WERI-Rb-1 (cell line): ENCODE data around the gene VAV2.

Experiments used
- DNase-seq: peaks from one replicate; pipeline ENCODE4 v3.0.0-alpha.2; 2020
- H3K27ac ChIP-seq: fragments of 250-450 bp; sonication (Bioruptor Pico); 2 replicates; pipeline ENCODE4 v1.5.1; 2020; ENCODE audit warnings: mild to moderate bottlenecking, moderate library complexity
- H3K27me3 ChIP-seq: fragments of 250-450 bp; sonication (Bioruptor Pico); 2 replicates; pipeline ENCODE4 v1.5.1; 2021; ENCODE audit warnings: mild to moderate bottlenecking, low read depth, moderate library complexity; ENCODE audit not compliant: insufficient read depth, severe bottlenecking
- H3K36me3 ChIP-seq: fragments of 250-450 bp; sonication (Bioruptor Pico); 2 replicates; pipeline ENCODE4 v1.5.1; 2020; ENCODE audit warnings: mild to moderate bottlenecking, moderate library complexity
- H3K4me3 ChIP-seq: 2 replicates; pipeline ENCODE4 v1.5.1; 2011; ENCODE audit warnings: low read depth, mild to moderate bottlenecking, control low read depth, low read length
- H3K9me3 ChIP-seq: fragments of 250-450 bp; sonication (Bioruptor Pico); 2 replicates; pipeline ENCODE4 v1.5.1; 2021; ENCODE audit warnings: mild to moderate bottlenecking, moderate library complexity; ENCODE audit not compliant: severe bottlenecking
- CTCF ChIP-seq: IDR thresholded peaks from 2 replicates; pipeline ENCODE4 v1.5.1; 2011; ENCODE audit warnings: low read depth, mild to moderate bottlenecking, control low read depth, inconsistent platforms, low read length

The VAV2 gene

GRCh38 chr9:133815781-133816180 is 176.3 kb downstream of the VAV2 start:
- no peaks in the 10 kb centered on the region for H3K27me3 ChIP-seq
- peaks cover 19% of the 10 kb centered on the region for H3K36me3 ChIP-seq
- H3K9me3 ChIP-seq = peaks cover 8% of the 10 kb centered on the region
- H3K27ac ChIP-seq = peak overlapping the region; percentile 94
- H3K4me3 ChIP-seq = no peak overlapping the region
- no peak for TF ChIP-seq CTCF
- DNase-seq = no peak

DNA sequence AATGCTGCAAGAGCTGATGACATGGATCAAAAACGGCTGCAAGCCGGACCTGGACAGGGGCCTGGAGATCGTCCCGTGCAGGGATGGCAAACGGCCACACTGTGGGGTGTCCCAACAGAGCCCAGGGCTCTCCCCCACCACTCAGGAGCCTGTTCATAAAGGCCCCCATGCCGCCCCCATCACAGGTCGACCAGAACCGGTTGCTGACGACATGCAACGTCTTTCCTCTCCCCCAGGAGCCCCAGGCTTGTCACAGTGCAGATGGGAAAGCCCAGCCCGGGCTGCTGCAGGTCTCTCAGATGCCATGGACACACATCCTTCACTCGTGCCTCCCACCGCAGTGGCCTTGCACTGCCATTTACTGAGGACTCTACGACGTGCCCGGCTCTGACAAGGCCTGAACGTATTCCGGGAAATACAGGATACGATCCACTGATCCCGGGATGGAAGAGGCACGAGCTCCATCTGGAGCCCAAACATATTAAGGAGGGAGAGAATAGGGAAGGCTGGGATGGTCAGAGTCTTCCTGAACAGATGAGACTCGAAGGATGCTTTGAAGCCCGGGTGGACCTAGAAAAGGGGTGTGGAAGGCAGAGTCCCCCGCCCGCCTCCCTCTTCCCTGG is 177.4 kb downstream of the VAV2 start:
- Histone ChIP-seq H3K4me3 (no peak overlapping the region), H3K36me3 (peaks cover 24% of the 10 kb centered on the region), H3K9me3 (peaks cover 8% of the 10 kb centered on the region), H3K27me3 (no peaks in the 10 kb centered on the region), H3K27ac (peak overlapping the region; percentile 94)
- TF ChIP-seq CTCF = no peak
- DNase-seq = peak; percentile 61

DNA sequence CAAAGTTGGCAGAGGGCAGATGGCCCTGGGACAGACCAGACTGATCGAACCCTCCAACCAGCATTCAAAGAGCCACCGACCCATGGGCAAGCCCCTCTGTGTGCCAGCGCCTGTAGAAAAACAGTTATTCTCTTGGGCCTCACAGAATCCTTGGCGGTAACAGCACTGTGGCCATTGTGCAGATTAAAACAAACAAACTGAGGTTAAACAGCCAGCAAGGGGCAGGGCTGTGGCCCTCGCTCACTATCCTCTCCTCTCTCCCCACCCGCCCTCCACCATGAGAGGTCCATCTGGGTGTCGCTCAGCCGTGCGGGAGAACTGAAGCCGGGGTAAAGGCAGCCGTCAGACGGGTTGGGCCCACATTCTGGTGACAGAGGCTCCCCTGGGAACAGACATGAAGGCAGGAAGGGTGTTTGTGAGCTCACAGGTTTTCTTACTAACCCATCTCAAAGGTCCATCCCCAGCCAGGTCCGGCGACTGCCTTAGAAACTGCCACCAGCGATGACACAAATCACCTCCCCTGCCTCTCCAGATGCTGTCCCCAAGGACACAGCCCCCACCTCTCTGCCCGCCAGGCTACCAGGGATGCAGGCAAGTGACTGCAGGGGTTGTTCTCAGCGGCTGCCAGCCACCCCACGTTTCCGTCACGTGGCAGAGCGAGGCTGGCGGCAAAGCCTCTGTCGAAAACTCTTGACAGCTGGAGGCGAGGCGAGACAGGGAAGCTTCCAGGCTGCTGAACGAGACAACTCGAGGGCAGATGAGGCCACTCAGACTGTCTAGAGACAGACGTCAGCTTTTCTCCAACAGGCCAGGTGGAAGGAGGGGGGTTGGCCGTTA is 178.2 kb downstream of the VAV2 start:
- Histone ChIP-seq H3K27ac (peak overlapping the region; percentile 94), H3K27me3 (no peaks in the 10 kb centered on the region), H3K36me3 (peaks cover 28% of the 10 kb centered on the region), H3K4me3 (no peak overlapping the region), H3K9me3 (peaks cover 8% of the 10 kb centered on the region)
- no peak for TF ChIP-seq CTCF
- peak; percentile 97 for DNase-seq

GRCh38 chr9:133812941-133813748 is 179.0 kb downstream of the VAV2 start:
- Histone ChIP-seq H3K27ac (peak overlapping the region; percentile 94), H3K36me3 (peaks cover 34% of the 10 kb centered on the region), H3K9me3 (peaks cover 8% of the 10 kb centered on the region), H3K27me3 (no peaks in the 10 kb centered on the region), H3K4me3 (no peak overlapping the region)
- DNase-seq = no peak
- TF ChIP-seq CTCF = no peak

DNA sequence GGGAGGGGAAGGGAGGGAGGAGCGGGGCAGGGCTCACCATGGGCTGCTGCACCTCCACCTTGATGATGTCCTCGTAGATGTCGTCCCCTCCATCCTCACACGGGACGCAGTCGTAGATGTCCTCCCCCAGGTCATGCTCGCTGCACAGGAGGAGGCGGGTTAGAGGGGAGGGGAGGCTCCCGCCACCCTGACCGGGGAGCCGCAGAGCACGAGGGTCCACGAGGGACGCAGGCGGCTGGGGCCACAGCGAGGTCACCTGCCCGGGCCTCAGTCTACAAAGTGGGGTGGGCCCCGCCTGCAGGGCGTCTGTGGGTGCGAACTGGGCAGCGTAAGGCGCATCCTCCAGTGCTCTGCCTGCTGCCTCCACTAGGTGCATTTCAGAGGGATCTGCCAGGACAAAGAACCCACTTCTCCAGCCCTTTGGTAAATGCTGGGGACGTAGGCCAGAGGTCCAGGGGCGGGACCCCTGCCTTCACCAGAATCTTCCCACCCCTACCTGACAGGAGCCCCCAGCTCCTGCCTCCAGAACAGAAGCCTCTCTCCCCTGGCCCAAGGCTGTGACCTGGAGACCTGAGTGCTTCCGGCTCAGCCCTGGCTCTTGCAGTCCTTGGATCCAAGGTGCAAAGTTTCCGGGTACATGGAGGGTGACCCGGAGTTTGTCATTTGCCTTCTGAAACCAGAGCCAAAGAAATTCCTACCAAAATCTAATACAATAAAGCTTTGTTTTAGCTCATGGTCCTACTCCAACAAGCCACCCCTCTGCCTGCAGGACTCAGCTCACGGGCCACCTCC is 179.9 kb downstream of the VAV2 start:
- no peak for DNase-seq
- TF ChIP-seq CTCF = no peak
- H3K9me3 ChIP-seq = peaks cover 8% of the 10 kb centered on the region
- no peak overlapping the region; the same call in 1 of the 2 replicates for H3K27ac ChIP-seq
- H3K27me3 ChIP-seq = no peaks in the 10 kb centered on the region
- H3K36me3 ChIP-seq = peaks cover 42% of the 10 kb centered on the region
- H3K4me3 ChIP-seq = no peak overlapping the region
